Stimulated activated CD8-positive, alpha-beta memory T cell treated with anti-CD3 and anti-CD28 coated beads, Interleukin-7, amount 100 ng/mL, for 48 hours (primary cell): Measurements from ENCODE around the gene TFEB.
"Not testable (repeated sequence)": the region's sequence is repeated elsewhere in the genome, so short reads cannot be mapped to it uniquely, and the experiment has no call there.

ENCODE experiments used
- DNase-seq, 2 donors: peaks; one replicate each; pipeline ENCODE4 v3.0.0-alpha.2; 2020; ENCODE audit warnings: low read depth in 1 of 2; ENCODE audit errors: extremely low read depth in 1 of 2

The TFEB gene

DNA sequence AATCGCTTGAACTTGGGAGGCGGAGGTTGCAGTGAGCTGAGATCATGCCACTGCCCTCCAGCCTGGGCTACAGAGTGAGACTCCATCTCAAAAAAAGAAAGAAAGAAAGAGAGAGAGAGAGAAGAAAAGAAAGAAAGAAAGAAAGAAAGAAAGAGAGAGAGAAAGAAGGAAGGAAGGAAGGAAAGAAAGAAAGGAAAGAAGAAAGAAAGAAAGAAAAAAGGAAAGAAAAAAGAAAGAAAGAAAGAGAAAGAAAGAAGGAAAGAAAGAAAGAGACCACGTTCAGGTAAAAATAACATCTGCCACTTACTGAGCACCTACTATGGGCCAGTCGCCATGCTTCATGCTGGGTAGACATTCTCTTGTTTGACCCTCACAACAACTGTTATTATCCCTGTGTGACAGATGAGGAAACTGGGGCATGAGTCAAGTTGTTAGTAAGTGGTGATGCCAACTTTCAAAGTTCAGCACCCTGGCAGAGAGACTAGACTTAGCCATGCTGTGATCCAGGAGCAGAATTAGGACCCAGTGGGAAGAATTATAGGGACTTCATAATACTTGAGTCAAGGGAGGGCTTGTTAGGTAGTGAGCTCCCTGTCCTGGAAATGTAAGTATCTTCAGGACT lies 30.7 kb upstream of the TFEB start:
- DNase-seq, result not testable (repeated sequence)

DNA sequence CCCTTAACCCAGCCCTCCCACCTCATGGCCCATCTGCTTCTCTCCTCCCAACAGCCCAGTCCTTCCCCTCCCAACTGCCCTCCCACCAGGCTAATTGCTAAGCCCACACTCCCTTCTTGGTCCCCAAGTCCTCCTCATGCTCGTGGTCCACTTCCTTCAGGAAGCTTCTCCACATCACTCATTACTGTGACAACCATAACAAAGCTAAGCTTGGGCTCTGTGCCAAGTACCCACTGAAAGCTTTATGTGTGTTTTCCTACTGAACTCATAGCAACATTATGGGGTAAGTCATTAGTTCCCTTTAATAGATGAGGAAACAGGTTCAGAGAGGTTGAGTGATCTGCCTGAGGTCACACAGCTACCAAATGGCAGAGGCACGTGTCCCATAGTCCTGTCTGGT lies 28.1 kb upstream of the TFEB start:
- no peak for DNase-seq

DNA sequence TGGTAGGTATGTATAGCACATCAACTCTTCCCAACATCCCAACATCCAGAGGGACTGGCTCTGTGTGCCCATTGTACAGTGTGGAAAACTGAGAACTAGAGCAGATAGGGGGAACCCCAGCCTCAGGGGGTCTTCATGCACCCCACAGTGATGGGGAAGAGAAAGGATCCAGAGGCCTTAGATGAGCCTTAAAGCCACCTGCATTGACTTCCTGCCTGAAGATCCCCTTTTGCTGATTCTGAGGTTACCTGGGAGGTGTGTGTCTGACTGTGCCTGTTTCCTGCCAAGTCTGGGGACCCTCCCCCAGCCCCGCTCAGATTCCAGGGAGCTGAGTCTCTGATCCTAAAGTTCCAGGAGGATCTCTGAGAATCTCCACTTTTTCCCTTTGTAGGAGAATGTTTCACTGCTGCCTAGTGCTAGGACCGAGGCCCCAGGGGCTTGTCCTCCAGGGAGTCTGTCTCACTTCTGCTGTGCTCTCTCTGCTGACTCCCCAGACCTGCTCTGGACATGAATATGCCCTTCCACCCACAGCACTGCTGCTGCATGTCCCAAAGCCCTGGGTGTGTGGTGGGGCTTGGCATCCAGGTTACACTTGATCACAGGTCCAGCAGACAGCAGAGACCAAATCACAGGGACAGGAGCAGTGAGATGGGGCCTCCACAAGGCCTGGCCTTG lies 24.6 kb upstream of the TFEB start:
- no peak for DNase-seq

DNA sequence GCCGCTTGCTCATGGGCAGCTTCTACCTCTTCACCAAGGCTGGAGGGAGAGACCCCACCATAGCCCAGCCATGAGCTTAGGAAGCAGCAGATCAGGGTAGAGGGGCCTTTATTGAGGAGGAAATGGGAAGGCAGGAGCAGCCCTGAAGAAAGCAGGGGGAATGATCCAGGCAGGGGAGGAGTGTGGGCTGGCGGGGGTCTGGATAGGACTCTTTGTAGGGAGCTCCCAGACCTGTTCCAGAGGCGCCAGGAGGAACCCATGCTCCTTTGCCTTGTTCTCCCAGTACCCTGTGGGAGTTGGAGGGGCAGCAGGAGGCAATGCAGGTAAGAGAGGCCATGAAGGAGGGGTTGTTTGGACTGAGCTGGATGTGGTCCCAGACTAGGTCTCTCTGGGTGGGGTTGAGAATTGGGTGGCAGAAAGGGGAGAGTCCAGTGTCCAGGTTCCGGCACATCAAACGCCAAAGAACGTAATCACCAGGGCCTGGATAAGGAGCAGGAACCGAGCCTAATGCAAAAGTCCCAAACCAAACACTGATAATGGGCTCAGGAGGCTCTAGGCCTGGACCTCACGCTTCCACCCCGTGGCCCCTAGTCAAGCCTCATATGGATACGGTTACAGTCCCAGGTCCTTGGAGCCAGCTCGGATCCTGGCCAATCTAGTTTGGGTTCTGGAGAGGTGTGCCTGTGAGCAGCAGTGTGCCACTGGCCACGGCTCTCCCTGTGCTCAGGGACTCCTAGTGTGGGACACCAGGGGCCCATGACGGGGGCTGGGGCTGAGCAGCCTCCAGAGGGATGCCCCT lies 23.9 kb upstream of the TFEB start:
- no peak for DNase-seq

DNA sequence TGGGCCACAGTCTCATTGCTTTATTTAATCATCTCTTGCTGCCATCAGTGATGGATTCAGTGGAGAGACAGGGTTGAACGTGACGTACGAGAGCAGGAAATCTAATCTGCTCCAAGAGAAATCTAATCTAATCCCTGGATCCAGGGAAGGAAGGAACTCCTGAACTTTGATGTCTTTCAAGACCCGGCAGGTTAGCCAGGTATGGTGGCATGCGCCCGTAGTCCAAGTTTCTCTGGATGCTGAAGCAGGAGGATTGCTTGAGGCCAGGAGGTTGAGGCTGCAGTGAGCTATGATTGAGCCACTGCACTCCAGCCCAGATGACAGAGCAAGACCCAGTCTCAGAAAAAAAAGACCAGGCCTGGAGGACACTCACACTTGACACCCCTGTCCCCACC lies 23.2 kb upstream of the TFEB start:
- no peak for DNase-seq

DNA sequence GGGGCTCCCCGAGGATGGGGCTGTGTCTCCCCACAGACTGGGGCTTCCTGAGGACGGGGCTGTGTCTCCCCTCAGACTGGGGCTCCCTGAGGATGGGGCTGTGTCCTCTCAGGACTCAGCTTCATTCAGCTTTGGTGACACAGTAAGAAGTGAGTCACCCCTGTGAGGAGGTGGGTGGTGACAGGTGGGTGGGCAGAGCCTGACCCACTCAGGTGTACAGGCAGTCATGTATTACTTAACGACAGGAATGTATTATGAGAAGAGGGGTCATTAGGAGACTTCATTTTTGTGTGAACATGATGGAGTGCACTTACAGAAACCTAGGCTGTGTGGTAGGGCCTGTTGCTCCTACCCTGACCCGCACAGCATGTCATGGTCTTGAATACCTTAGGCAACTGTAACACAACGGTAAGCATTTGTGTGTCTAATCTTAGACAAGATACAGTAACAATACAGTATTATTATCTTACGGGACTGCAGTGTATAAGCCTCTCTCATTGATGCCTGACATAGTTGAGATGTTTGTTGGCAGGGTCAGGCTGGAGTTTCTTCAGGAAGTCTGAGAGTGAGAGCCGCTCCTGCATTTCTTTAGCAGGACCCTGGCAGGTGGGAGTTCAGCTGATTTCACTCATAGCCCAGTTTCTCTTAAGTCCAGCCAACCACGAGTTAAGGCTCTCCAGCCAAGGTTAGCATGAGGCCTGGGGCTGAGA lies 22.7 kb upstream of the TFEB start:
- DNase-seq, result no peak

DNA sequence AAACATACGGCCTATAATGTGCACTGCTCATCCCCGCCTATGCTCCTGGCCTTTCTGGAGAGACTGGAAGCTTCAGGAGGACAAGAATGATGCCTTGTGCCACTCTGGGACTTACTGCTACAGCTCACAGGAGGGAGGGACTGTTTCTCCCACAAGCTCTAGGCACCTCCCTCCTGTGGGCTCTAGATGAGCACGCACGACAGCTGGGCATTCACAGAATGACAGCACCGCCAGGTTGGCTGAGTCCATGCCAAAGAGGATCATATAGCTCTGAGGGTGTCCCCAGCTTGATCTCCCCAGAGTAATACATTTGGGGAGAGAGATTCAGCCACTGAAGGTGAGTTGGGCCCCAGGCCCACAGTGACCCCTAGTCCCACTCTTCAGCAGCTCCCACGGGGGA lies 21.9 kb upstream of the TFEB start:
- no peak for DNase-seq

DNA sequence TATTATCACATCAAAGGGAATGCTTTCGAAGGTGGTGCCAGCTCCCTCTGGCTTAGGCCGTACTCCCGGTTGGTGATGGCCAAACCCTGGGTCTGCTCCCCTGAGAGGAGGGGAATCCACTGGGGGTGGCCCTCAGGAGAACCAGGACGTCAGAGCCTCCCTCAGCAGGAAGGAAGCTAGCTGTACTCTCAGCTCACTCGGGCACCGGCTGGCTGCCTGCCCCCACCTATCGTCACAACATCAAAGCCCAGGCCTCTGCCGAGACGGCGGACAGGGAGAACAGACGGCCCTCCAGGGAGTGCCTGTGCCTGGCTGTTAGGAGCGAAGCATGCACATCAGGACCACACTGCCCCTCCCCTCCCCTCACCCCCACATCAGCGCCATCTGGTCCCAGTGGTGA lies 20.9 kb upstream of the TFEB start:
- no peak for DNase-seq

DNA sequence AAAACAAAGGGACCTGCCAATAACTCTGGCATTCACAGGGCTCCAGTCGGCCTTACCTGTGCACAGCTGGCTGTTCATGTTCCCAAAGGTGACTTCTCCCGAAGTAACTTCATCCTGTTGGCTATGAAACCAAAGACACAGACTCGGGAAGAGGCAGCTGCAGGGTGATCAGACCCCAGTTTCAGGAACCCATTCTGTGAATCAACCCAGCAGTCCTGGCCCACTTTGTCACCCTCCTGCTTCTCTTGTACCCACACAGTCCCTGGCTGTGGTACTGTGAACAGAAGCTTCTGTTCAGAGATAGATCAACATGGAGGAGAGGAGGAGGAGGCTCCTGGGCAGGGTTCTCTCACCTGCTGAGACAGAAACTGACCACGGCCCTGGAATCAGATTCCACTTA lies 20.5 kb upstream of the TFEB start:
- DNase-seq, result no peak

DNA sequence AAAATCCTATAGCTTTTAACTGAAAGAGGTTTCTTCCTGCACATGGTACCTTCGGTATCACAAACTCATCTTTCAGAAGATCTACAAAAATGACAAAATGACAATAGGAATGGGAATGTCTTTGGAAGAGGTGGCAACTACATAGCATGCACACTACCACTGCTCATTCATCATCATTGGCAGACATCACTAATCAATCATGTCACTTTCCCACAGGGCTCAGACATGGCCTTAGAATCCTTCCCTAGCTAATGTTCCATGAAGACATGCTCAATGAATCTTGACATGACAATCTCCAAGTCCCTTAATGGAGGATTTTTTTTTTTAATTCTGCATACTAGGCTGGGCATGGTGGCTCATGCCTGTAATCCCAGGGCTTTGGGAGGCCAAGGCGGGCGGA lies 15.0 kb upstream of the TFEB start:
- DNase-seq, result no peak

DNA sequence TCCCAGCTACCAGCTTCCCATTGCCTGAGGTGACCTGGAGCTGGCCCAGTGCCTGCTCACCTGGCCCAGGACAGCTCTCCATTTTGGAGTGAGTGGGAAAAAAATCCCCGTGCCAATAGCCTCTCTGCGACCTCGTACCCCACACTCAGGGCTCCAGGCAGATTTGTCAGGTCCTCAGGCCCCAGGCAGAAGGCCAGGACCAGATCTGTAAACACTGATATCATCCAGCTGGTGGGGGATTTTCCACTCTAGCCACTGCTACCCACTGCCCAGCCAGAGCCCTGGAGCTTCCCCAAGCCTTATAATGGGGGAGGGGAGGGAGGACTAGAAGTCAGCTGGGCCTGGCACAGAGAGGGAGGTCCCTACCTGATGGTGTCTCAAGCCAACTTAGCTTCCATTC lies 13.1 kb upstream of the TFEB start:
- DNase-seq, result no peak

DNA sequence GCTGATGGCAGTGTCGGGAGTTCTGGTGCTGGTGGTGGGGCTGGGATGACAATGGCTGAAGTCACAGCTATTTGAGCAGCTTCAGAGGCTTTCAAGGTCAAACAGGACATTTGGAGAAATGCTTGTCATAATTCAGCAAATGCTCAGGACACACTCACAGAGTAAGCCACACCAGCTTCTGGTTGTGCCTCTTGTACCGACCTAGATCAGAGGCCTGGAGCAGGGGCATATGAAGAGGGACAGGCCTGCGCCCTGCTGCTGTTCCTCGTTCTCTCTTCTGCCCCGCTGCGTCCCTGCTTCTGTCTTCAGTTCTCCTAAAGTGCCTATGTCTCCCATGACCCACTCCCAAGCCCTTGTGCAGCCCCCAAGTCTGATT lies 12.7 kb upstream of the TFEB start:
- no peak for DNase-seq

DNA sequence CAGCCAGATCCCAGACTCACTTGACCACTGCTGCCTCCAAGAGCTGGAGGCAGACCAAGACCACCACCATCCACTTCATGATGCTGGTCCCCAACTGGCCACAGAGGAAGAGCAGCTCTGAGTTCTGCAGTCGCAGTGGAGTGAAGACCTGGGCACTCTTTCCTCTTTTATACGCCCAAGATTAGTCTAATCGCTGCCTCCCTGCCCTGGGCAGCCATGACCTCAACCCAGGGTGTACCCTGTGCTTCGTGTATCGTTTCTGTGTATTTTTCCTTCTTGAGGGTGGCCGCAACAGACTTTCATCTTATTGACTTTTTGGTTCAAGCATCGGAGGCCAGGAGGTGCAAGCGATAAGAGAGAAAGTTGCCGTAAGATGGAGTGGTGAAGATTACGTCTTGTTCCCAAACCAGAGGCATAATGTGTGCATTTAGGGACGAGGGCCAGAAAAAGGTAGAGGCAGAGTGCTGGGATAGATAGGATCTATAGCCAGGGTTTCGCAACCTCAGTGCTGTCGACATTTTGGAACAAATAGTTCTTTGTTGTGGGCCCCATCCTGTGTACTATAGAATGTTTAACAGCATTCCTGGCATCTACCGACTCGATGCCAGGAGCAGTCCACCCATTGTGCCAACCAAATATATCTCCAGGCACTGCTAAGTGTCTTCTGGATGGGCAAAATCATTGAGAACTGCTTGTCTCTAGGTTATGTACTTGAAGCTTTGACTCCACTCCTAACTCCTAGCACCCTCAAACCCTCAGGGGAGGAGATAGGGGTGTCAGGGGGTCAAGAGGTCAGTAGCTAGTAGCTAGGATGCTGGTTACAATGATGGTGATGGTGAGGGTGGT lies 12.1 kb upstream of the TFEB start, which contains the start of gene PGC:
Gene PGC (minus strand): TSS at position 142 of the 846 bp plus-strand sequence. CDS start 63 bp downstream, at position 79.
- no peak for DNase-seq

DNA sequence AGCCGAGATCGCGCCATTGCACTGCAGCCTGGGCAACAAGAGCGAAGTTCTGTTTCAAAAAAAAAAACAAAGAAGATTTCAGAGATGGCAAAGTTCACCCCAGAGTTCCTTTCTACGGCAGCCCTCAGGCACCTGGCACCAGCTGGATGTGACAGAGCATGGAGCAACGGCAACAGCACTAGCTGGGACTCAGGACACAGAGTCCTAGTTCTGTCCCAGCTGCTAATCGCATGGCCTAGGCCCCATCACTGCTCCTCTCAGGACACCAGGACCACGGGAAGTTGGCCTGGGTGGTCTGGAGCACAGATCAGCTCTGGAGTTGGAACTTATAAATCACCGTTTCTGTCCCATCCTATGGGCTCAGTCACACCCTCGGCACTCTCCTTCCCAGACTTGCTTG lies 10.7 kb upstream of the TFEB start:
- DNase-seq, result no peak

DNA sequence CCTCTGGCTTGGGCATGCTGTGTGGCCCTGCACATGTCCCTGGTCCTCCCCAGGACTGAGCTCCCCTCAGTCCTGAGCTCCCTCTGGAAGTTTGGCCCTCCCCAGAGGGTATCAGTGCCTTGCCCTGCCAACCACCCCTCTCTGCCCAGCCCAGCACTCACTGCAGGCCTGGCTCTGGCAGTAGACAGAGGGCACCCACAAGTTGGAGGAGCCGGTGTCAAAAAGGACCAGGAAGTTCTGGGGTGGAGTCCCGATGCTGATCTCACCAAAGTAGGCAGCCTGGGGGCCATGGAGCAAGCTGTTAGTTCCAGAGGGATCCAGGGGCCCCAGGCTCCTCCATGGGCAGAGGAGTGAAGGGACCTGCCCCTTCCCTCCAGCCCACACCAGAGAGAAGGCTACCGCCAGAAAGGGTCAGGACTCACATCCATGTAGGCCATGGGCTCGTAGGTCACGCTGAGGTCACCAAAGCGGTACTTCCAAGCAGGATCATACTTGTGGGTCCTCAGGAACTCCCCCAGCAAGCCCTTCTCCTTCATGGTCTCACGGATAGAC lies 8.9 kb upstream of the TFEB start:
- DNase-seq, result no peak

DNA sequence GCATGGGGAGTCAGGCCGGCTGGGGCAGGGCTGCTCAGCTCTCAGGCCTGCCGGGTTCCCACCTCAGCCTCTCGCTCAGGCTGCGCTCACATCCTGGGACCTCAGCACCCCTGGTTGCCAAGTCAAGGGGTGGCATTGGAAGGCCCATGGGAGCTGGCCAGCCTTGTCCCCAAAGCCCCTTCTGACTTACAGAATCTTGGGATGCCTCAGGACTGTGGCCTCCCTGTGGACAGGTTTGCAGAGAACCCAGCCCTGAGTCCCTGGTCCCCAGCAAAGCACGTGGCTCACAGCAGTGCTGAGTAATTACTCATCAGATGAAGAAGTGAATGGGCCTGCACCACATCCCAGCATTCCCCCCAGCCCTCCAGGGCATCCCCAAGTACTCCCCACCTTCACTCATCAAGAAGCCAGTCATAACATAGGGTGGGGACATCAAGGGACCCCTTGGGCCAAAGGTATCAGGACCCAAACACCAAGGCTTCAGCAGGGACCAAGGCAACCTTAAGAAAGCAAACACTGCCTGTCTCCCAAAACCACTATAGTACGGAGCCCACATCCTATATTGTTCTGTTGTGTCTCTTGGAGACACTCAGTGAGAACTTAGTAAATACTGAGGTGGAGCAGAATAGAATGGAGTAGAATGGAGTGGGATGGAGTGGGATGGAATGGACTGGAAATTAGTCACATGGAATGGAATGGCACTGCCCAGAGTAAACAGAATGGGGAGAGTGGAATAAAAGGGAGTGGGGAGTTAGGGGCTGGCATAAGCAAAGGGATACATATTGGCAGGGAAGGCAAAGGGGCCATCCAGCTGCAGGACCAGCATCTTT lies 8.2 kb upstream of the TFEB start:
- no peak for DNase-seq

DNA sequence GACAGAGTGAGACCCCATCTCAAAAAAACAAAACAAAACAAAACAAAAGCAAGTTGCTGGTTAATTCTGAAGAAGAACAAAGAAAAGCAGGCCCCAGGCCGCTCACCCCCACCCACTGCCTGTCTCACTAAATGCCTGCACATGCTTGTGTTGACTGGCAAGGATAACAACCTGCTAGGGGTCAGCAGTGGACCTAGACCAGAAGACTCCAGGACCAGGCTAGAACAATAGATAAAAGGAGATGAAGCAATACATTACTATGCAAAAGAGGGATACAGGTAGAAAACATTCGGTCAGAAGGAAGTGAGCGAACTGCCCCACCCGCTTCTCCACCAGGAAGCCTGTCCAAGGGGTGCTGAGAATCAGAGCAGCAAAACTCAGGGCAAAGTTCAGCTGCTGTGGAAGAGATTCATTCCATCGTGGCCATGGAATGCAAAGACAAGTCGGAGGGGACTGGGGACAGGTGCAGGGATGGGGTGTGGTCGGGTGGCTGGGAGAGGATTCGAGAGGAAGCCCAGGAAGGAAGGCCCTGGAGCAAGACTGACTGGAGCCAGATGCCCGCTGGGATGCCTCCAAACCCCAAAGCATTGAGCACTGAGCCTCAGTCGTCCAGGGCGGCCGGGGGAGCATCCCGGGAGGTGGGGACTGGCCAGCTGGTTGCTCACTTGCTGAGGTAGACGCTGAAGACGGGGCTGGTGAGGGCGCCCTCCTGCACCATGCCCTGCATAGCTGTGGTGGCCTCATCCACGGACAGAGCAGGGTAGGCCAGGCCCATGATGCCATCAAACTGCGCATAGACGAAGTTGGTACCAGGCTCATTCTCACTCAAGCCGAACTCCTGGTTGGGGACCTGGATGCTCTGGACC lies 6.5 kb upstream of the TFEB start:
- no peak for DNase-seq

DNA sequence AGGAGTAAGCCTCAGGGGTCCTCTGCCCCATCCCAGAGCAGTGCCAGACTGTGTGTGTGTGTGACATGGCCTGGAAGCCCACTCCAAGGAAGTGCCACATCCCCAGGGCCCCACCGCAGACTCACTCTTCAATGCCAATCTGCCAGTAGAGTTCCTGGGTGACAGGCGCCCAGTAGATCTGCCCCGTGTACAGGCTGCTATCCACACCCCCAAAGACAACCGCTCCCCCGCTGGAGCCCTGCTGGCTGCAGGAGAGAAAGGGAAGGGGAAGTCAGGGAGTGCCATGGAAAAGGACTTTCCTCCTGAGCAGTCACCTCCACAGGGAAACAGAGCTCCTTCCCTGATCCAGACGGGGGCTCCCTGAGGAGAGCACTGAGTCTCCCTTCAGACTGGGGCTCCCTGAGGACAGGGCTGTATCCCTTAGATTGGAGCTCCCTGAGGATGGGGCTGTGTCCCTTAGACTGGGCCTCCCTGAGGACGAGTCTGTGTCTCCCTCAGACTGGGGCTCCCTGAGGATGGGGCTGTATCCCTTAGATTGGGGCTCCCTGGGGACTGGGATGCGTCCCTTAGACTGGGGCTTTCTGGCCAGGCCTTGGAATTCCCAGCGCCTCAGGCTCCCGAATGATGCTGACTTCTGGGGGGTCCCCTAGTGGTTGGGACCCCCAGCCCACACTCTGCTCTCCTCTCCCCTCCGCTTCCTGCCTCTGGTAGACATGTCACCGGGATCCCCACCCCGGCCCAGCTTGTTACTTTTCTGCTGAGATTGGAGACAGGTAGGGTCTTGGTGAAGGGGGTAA lies 5.2 kb upstream of the TFEB start:
- DNase-seq, result no peak
